Liver (tissue), 3 donors: ENCODE measurements around the gene SOWAHA.

ENCODE experiments used
- CTCF ChIP-seq: fragments of 150-350 bp; IDR thresholded peaks from 2 replicates; pipeline ENCODE4 v1.5.1; 2017; ENCODE audit warnings: improper control_type of control experiment, low read depth, low read length; ENCODE audit not compliant: missing input control
- GABPA ChIP-seq, 2 donors: IDR thresholded peaks in 1 of 2; conservative IDR thresholded peaks in 1 of 2; 2 replicates each; pipeline ENCODE4 v1.6.1; 2016; ENCODE audit warnings: antibody characterized with exemption in 2 of 2, mild to moderate bottlenecking in 1 of 2, moderate library complexity in 1 of 2
- MAX ChIP-seq: IDR thresholded peaks from 2 replicates; pipeline ENCODE4 v1.6.1; 2016; ENCODE audit warnings: antibody characterized with exemption
- NR2F2 ChIP-seq: IDR thresholded peaks from 2 replicates; pipeline ENCODE4 v1.6.1; 2016; ENCODE audit warnings: antibody characterized with exemption
- REST ChIP-seq: IDR thresholded peaks from 2 replicates; pipeline ENCODE4 v1.6.1; 2016; ENCODE audit warnings: antibody characterized with exemption, mild to moderate bottlenecking
- donor health status: healthy.
- donor health status: healthy.

- TF ChIP-seq CTCF (no peak), REST (no peak), MAX (no peak), NR2F2 (no peak), GABPA (IDR thresholded peaks at IDR 0.05 in 1 of 2, conservative IDR thresholded peaks at IDR 0.05 in 1 of 2) (no peak)
Observed at GRCh38 chr5:132812123-132812765, 858 bp upstream of the SOWAHA start.
